HepG2 (cell line): ENCODE results near the gene GTF2B. TPM values are rescaled to one million over a fixed set of nuclear protein-coding genes. Genes with fewer than 3 reads are reported as not detected.

ENCODE experiments used
- ARID5B ChIP-seq: IDR thresholded peaks from 2 replicates; pipeline ENCODE4 v1.4.0; 2020; ENCODE audit warnings: mild to moderate bottlenecking, missing genetic modification reagents
- MXD3 ChIP-seq: IDR thresholded peaks from 2 replicates; pipeline ENCODE4 v1.6.1; 2016; ENCODE audit warnings: mild to moderate bottlenecking, missing biosample characterization, missing genetic modification reagents
- PHF20 ChIP-seq: sonication (generic); formaldehyde crosslinking; IDR thresholded peaks from 2 replicates; pipeline ENCODE4 v1.5.0; 2020; ENCODE audit warnings: mild to moderate bottlenecking, missing genetic modification reagents
- RAD51 ChIP-seq: fragments of 450-650 bp; IDR thresholded peaks from 2 replicates; pipeline ENCODE4 v1.6.1; 2016; ENCODE audit warnings: borderline replicate concordance
- SNAPC5 ChIP-seq: sonication (generic); formaldehyde crosslinking; IDR thresholded peaks from 2 replicates; pipeline ENCODE4 v1.8.1; 2023; ENCODE audit warnings: mild to moderate bottlenecking, missing genetic modification reagents, borderline replicate concordance
- TIGD3 ChIP-seq: sonication (generic); formaldehyde crosslinking; IDR thresholded peaks from 2 replicates; pipeline ENCODE4 v1.5.1; 2020; ENCODE audit warnings: mild to moderate bottlenecking, missing genetic modification reagents, borderline replicate concordance
- YY1 ChIP-seq: IDR thresholded peaks from 2 replicates; pipeline ENCODE4 v1.6.1; 2011; ENCODE audit warnings: low read length, low read depth, moderate library complexity, mild to moderate bottlenecking; ENCODE audit not compliant: insufficient read depth, insufficient replicate concordance
- ZBTB1 ChIP-seq: sonication (generic); formaldehyde crosslinking; IDR thresholded peaks from 2 replicates; pipeline ENCODE4 v1.4.0; 2020; ENCODE audit warnings: missing genetic modification reagents, borderline replicate concordance
- ZFP62 ChIP-seq: sonication (generic); formaldehyde crosslinking; IDR thresholded peaks from 2 replicates; pipeline ENCODE4 v1.4.0; 2020; ENCODE audit warnings: missing genetic modification reagents
- ZNF597 ChIP-seq: sonication (generic); formaldehyde crosslinking; IDR thresholded peaks from 2 replicates; pipeline ENCODE4 v1.5.0; 2020; ENCODE audit warnings: missing genetic modification reagents
- ZNF704 ChIP-seq: sonication (generic); formaldehyde crosslinking; IDR thresholded peaks from 2 replicates; pipeline ENCODE4 v1.8.1; 2023; ENCODE audit warnings: mild to moderate bottlenecking, inconsistent platforms, moderate library complexity, missing genetic modification reagents, borderline replicate concordance
- polyA plus RNA-seq, 8 experiments: library from polyadenylated mRNA; depleted of rRNA in 3 of 8; stranded (reverse) in 7 of 8; unstranded in 1 of 8; fragments of >200 nt; fragmentation: Illumina TruSeq in 4 of 8; extraction: Trizol in 4 of 8; gene quantifications; 2 replicates each; pipeline versions ENCODE4 v1.2.1 to v1.2.3, GENCODE V29; 2011 to 2016; ENCODE audit warnings: low read depth in 4 of 8, missing spikeins in 1 of 8, mixed read lengths in 1 of 8; ENCODE audit not compliant: insufficient read depth in 1 of 8
- total RNA-seq, 5 experiments: library from RNA; depleted of rRNA; stranded (reverse); fragments of >200 nt; fragmentation: Illumina TruSeq; extraction: Trizol; gene quantifications; 2 replicates each; pipeline ENCODE4 v1.2.3, GENCODE V29; 2016; ENCODE audit warnings: low read depth in 1 of 5

The GTF2B gene
- total and polyA plus RNA-seq, 2 of the 13 experiments (the other 11 are each of a cell fraction or from before 2014, with no cell fraction given), result 31.5 to 43.4 TPM

- TF ChIP-seq ZNF597, result no peak
- TF ChIP-seq ZNF704 (CRISPR knock-in tag), result no peak
- TF ChIP-seq TIGD3 (CRISPR knock-in tag), result no peak
- TF ChIP-seq ZFP62, result no peak
- no peak for TF ChIP-seq MXD3 (CRISPR knock-in tag)
- TF ChIP-seq ZBTB1 (CRISPR knock-in tag), result no peak
- peak; percentile 86 for TF ChIP-seq ARID5B (CRISPR knock-in tag)
- no peak for TF ChIP-seq YY1
- no peak for TF ChIP-seq PHF20 (CRISPR knock-in tag)
- TF ChIP-seq SNAPC5 (CRISPR knock-in tag), result no peak
- no peak for TF ChIP-seq RAD51
Observed at GRCh38 chr1:88935522-88936222, 44.3 kb upstream of the GTF2B start (continued).
